HCT116 (cell line): Measurements from ENCODE around the gene SERINC3.
A peak's percentile ranks its signal among the peaks of the same experiment; 100 is the strongest.

Source experiments
- CTCF ChIP-seq, 3 experiments: fragments of 200-600 bp in 1 of 3; sonication (generic) in 1 of 3; IDR thresholded peaks in 2 of 3; conservative IDR thresholded peaks in 1 of 3; 2 replicates each; pipeline ENCODE4 v1.5.1; 2012 to 2017; ENCODE audit warnings: low read depth in 2 of 3, low read length in 2 of 3, antibody characterized with exemption in 1 of 3, borderline replicate concordance in 1 of 3, control low read depth in 1 of 3, mild to moderate bottlenecking in 1 of 3, mixed read lengths in 1 of 3, mixed run types in 1 of 3, moderate library complexity in 1 of 3; ENCODE audit not compliant: insufficient read depth in 1 of 3
- POLR2A ChIP-seq: IDR thresholded peaks from 2 replicates; pipeline ENCODE4 v1.7.0; 2011; ENCODE audit warnings: borderline replicate concordance; ENCODE audit not compliant: insufficient read depth, insufficient read length; ENCODE audit errors: extremely low read depth
- REST ChIP-seq: IDR thresholded peaks from 2 replicates; pipeline ENCODE4 v1.6.1; 2012; ENCODE audit warnings: low read depth
- SIN3A ChIP-seq: IDR thresholded peaks from 2 replicates; pipeline ENCODE4 v1.6.1; 2012; ENCODE audit warnings: low read depth
- SRF ChIP-seq: IDR thresholded peaks from 2 replicates; pipeline ENCODE4 v1.6.1; 2012; ENCODE audit warnings: low read depth

DNA sequence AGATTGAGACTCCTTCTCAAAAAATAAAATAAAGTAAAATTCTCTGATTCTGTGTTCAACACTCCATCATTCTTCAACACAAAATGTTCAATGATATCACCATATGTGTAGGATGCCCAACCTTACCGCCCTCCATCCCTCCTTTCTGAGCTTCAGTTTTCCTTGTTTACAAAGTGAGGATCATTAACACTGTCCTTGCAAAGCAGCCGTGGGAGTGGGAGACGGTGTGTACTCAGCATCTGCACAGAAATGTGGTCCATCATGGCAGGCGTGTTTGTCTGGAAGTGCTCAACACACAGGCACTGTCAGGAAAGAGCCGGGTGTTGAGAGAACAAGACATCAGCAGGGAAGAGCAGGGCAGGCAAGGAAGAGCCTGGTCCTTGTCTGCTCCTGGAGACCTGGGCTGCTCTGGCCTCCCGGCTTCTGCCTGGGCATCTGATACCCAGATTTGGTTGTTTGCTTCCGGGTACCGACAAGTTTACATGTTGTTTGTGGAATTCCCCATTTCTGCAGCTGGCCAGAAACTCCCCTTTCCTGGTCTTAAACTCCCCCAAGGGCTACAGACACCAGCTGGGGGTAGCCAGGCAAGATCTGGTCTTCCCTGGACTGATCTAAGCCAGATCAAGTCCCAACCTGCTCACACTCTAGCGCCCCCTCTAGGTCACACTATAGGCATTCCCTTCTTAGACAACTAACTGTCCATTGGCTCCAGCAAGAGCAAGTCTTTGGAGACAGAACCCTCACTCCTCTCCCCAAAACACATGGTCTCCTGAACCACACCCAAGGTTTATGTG lies 72.9 kb downstream of the SERINC3 start:
- TF ChIP-seq SIN3A (no peak), SRF (no peak), CTCF (IDR thresholded peaks at IDR 0.05 in 2 of 3, conservative IDR thresholded peaks at IDR 0.05 in 1 of 3; ENCODE audit: borderline replicate concordance in 1 of 3, insufficient read depth in 1 of 3, low read depth in 2 of 3, low read length in 2 of 3) (peak; percentile 16 to 77 (median 70); a peak in 5 of 6 replicates), POLR2A (no peak), REST (no peak)
